Activated CD4-positive, CD25-positive, alpha-beta regulatory T cell treated with anti-CD3 and anti-CD28 coated beads, Interleukin-2, amount 50 U/mL, for 24 hours (primary cell): ENCODE results near the gene HOXC13.

ENCODE experiments used
- ATAC-seq, 2 donors: fragments of 150-1000 bp; cut with Tn5 transposase; one replicate each; pipeline ENCODE4 v1.10.0; 2021; ENCODE audit warnings: mild to moderate bottlenecking in 1 of 2, moderate library complexity in 1 of 2

The HOXC13 gene

DNA sequence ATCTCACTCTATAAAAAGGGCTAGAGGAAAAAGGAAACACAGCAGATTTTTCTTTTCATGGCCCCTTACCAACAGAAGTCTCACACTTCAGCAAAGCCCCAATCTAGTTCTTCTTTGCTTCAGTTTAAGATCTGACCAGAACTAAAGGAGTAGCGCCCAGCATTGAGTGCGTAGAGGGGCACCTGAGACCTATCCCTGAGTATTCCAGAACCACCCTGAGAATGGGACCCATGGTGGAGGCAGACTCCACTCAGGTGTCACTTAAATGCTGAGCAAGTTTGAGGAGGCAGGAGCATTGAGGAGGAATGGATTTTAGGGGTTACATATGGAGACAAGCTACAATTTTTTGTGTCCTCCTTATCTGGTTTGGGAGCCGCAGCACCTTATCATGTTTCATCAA, 32.5 kb downstream of the HOXC13 start:
- ATAC-seq, result no peak

GRCh38 chr12:53971686-53972085, 33.1 kb downstream of the HOXC13 start:
- no peak for ATAC-seq

- ATAC-seq, result no peak
These were observed 33.6 kb downstream of the HOXC13 start for GRCh38 chr12:53972152-53972702.

- no peak for ATAC-seq
These were observed 34.1 kb downstream of the HOXC13 start, which contains the start of gene HOXC11 for GRCh38 chr12:53972722-53973235. Gene HOXC11 (plus strand): TSS chr12:53973126. CDS start chr12:53973242, 116 bp downstream.

GRCh38 chr12:53973236-53974042, 34.8 kb downstream of the HOXC13 start:
- no peak for ATAC-seq

DNA sequence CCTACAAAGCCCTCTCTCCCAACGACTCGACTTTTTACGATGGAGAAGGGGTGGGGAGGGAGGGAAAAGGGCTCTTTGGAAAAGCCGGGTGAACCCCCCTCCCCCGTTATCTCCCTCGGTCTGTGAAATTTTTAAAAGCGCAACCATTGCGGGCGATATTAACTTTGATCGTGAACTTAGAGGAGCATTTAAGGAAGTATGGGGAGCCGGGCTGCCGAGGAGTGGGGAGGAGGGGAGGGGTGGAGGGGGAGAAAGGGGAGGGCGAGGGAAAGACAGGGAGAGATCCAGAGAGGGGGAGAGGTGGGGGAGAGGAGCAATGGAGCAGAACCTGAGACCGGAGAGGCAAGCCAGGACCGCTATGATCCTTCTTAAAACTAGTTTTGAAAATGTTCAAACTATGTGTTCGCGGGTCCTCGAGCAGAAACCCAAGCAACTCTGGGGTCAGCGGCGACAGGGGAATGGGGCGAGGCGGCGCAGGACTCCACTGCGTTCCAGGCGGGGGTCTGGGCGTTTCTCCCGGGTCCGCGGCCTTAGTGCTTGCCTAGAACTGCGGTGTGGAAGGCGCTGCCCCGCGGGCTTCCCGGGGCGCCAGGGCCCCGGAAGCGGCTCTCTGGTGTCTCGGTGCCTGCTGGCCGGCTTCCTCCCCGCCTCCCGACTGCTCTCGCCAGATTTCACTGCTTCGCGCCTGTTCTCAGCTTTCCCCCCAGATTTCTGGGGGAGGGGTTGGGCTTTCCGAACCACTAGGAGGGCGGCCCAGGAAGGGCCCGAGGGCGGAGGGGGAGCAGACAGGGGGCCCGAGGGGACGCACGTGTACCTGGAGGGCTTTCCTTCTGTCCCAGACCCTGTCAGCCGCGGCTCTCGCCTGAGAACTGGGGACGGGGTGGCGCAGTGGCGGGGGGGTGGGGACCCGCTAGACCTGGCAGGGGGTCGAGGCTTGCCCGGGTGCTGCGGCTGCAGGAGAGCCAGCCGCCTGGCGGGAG, 35.7 kb downstream of the HOXC13 start, which contains the start of gene HOTAIR:
Gene HOTAIR (minus strand): TSS at position 871 of the 980 bp plus-strand sequence.
- ATAC-seq, result peak in 1 of 2 donors; percentile 56

DNA sequence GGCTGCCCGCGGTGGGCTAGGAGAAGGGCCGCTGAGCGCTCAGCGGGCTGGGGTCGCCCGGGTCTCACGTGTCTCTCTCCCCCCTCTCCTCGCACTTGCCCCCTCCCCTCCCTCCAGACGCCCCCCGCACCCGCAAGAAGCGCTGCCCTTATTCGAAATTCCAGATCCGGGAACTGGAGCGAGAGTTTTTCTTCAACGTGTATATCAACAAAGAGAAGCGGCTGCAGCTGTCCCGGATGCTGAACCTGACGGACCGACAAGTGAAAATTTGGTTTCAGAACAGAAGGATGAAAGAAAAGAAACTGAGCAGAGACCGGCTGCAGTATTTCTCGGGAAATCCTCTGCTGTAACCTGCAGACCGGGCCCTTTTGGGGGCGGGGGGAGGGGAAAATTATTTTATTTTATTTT, 36.4 kb downstream of the HOXC13 start:
- ATAC-seq, result no peak

DNA sequence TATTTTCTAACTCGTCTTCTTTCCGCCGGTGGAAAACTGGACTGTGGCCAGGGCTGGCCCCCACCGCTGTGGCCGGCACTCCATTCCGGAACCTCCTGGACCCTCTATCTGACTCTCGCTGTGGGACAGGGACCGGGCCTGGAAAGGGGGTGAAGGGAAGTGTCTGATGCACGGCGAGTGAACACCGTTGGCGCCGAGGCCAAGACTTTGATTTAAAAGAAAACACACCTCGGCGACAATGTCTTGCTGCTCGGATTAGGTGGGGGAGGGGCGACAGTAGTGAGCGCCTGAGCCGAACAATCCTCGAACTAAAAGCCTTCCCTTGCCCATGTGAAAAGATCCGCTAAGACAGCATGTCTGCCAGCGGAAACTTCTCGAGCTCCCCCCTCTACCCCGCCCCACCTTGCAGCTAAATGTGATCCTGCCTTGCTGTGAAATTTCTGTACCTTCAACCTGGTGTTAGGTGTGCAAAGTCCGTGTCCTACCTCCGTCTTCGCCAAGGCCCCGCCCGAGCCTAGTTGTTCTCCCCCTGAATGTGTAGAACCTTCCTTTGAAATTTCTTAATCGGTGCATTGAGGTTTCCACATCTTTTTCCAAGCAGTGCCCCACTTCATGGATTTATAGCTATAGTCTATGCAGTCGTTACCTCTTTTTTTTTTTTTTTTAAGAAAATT, 37.0 kb downstream of the HOXC13 start:
- no peak for ATAC-seq

DNA sequence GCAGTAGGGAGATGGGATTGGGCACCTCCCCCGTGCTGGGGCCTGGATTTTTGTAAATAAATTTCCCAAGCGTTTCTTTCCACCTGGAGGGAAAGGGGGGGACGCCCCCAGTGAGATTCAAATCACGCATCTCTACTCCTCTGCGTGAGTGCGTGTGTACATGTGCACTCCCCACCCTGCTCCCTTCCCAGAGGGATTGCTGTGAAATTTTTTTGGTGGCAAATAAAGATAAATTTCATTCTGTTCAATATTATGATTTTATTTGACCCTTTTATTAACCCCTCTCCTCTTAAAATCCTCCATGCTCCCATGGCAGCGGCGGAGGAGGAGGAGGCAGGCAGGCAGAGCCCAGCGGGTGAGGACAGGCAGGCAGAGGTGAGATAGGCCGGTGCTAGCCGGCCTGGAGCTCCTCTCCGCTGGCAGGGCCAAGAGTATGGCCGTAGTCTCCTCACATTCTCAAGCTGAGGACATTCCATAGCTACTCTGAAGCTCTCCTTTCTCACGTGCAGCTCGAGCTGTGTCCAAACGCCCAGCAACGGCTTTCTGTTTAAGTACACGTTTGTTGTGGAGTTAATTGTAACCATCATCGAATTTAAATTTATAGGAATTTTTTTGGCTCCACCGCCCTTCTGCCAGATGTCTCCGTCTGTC, 37.7 kb downstream of the HOXC13 start:
- ATAC-seq, result no peak

- no peak for ATAC-seq
These were observed 38.4 kb downstream of the HOXC13 start for GRCh38 chr12:53976823-53977595.

DNA sequence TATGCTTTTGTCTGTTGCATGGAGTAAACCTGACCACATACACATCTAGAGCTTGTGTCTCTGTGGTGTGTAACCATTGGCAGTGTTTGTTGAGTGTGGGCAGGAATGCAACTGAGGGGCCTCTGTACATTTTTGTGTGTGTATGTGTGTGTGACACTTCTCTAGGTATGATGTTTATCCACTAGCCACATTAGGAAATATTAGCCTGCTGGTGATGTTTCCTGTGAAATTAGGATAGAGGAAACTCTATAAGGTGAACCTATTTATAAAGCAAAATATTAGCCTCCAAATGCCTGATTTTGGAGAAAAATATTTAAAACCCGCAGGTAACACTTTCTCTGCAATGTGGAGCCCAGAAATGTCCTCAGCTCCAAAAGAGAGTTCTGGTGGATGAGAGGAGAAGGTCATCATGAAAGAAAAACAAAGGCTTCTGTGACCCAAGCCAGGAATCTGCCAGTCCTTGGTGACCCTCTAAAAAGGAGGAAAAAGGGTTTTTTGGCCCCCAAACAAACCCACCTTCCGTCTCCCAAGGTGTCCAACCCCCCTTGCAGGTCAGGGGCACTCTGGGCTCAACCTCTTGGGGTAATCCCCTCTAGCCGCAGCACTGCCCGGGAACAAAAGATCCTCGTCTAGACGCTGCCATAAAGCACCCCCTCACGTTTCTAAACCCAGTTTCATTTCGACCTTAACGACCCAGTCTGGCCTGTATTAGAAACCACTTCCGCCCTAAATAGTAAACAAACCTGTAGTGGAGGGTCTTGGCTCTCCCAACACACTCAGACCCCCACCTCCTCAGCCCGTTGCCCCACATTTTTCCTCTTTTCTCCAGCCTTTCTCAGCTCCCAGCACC, 39.2 kb downstream of the HOXC13 start:
- ATAC-seq, result no peak

GRCh38 chr12:53978477-53979356, 40.1 kb downstream of the HOXC13 start:
- no peak for ATAC-seq

GRCh38 chr12:53980104-53980801, 41.6 kb downstream of the HOXC13 start:
- no peak for ATAC-seq

GRCh38 chr12:53980802-53981496, 42.3 kb downstream of the HOXC13 start:
- no peak for ATAC-seq

GRCh38 chr12:53981634-53982565, 43.3 kb downstream of the HOXC13 start:
- ATAC-seq, result no peak
